Dendritic cell treated with granulocyte-macrophage colony-stimulating factor and Interleukin-4, amounts not matched to agents 40 ng/mL and 50 ng/mL, for 4 days (primary cell): ENCODE data around the gene DNMT3A.

ENCODE experiments used
- H3K27ac Mint-ChIP-seq: one replicate; pipeline ENCODE4 v1.8.0; 2022; ENCODE audit warnings: mild to moderate bottlenecking, mixed read lengths
- H3K27me3 Mint-ChIP-seq: one replicate; pipeline ENCODE4 v1.8.0; 2022; ENCODE audit warnings: mild to moderate bottlenecking, mixed read lengths
- H3K36me3 Mint-ChIP-seq: one replicate; pipeline ENCODE4 v1.8.0; 2022; ENCODE audit warnings: low read depth, mixed read lengths
- H3K4me1 Mint-ChIP-seq: one replicate; pipeline ENCODE4 v1.8.0; 2022; ENCODE audit warnings: low read depth, mixed read lengths
- H3K4me3 Mint-ChIP-seq: one replicate; pipeline ENCODE4 v1.8.0; 2022; ENCODE audit warnings: mild to moderate bottlenecking, moderate library complexity, mixed read lengths
- H3K9me3 Mint-ChIP-seq: one replicate; pipeline ENCODE4 v1.8.0; 2022; ENCODE audit warnings: mixed read lengths
- intact Hi-C: fragments of 100-400 bp; cut with micrococcal nuclease; formaldehyde crosslinking; loops from one replicate; pipeline ENCODE4 v1.15.0; 2022

Gene DNMT3A

DNA sequence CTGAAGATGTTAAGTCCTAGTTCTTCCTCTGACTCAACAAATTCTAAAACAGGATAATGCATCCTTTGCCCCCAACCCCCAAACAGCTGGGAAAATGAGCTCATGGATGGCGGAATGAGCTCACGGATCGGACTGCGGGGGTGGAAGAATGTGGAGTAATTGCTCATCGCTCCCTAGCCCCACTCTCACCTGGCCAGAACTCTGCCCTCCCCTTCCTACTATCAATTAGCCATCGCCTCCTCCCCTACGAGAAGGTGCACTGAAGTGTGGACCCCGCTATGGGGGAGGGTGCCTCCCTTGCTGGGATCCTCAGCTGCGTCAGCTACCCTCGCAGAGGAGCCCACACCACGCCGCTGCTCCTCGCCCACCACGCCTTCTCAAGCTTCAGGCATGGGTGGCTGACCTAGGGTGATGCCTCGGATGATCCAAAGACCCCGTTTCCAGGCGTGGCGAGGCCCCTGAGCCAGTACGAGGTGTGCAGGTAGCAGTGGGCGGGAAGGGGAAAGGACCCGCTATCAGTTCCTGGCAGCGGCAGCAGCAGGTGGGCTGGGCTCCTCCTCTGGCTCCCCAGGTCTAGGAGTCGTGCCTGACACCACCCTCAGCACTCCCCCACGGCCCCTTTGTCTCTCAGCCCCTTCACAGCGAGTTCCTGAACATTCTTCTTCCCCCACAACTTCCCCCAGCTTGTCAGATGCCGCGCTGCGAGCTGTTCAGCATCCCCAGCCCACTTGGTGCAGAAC lies 91.2 kb downstream of the DNMT3A start:
- Mint-ChIP-seq H3K4me1 (peaks cover 10% of the 10 kb centered on the region), H3K4me3 (no peak overlapping the region), H3K27me3 (peaks cover 14% of the 10 kb centered on the region), H3K9me3 (no peaks in the 10 kb centered on the region), H3K36me3 (peaks cover 69% of the 10 kb centered on the region), H3K27ac (peak overlapping the region; percentile 69)
- intact Hi-C loops, result no loop called here

DNA sequence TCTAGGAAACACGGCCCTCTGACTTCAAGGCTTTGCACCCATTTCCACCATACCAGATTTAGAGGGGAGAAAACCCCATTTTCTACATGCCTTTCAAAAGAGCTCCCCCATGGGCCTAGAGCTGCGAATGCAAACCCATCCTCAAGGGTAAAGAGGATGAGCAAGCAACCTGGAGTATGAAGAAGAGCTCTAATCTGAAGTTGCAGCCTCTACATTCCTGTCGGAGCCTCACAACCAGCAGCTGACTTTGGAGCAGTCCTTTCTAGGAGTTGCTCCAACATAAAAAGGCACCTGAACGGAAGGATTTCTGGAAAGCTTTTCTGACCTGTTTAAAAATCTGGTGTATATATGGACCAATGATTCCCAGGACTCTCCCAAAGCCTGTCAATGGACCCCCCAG lies 91.9 kb downstream of the DNMT3A start:
- no peak overlapping the region for H3K27ac Mint-ChIP-seq
- no peaks in the 10 kb centered on the region for H3K9me3 Mint-ChIP-seq
- H3K36me3 Mint-ChIP-seq, result peaks cover 69% of the 10 kb centered on the region
- H3K27me3 Mint-ChIP-seq, result peaks cover 14% of the 10 kb centered on the region
- H3K4me3 Mint-ChIP-seq, result no peak overlapping the region
- intact Hi-C loops, result no loop called here
- H3K4me1 Mint-ChIP-seq, result peaks cover 10% of the 10 kb centered on the region

DNA sequence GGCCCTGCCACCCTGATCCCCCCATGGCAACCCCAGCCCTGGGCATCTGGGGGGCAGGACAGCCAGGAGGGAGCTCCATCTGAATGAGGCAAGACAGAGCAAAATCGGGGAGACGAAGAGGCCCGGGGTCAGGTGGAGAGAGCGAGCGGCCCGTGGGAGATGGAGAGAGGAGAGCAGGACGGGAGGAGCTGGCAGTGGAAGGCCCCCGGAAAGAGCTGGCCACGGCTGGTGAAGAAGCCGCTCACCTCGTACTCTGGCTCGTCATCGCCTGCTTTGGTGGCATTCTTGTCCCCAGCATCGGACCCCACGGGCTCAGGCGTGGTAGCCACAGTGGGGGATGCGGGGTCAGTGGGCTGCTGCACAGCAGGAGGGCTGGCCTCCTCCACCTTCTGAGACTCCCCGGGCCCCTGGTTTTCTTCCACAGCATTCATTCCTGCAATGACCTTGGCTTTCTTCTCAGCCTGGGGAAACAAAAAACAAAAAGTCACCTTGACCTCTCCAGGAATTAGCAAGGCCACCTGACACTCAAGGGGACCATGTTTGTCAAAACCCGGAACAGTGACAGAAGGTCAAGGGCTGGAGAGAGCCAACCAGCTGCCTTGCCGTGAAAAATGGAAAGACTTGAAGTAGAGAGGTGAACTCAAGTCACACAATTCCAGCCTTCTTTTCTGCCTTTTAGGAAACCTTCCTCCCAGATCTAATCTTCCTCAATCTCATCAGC lies 93.8 kb downstream of the DNMT3A start:
- intact Hi-C loops, result no loop called here
- peaks cover 70% of the 10 kb centered on the region for H3K36me3 Mint-ChIP-seq

DNA sequence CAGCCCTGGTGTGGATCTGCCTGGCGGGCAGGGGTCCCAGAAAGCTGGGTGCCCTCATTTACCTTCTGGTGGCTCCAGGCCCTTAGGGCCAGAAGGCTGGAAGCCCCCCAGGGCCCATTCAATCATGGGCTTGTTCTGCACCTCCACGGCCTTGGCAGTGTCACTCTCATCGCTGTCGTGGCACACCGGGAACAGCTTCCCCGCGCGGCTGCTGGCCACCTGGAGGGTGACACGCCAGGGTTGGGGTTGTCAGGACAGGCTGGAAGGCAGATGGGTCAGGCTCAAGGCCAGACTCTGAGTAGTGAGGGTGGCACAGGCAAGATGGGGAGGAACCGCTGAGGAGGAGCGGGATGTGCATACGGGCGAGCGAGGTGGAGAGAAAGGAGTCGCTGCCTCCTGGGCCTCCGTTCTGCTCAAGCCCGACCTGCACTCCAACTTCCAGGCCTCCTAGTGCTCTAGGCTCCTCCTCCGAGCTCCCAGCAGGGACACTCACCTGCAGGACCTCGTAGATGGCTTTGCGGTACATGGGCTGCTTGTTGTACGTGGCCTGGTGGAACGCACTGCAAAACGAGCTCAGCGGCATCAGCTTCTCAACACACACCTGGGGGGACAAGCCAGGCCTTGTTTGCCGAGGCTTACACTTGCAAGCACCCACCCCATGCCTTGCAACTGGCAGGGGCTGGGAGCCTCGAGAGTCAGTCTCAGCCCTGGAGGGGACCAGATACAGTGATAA lies 95.0 kb downstream of the DNMT3A start:
- intact Hi-C loops, result no loop called here
- H3K4me3 Mint-ChIP-seq, result no peak overlapping the region
- H3K4me1 Mint-ChIP-seq, result no peaks in the 10 kb centered on the region
- no peak overlapping the region for H3K27ac Mint-ChIP-seq
- peaks cover 8% of the 10 kb centered on the region for H3K27me3 Mint-ChIP-seq
- H3K36me3 Mint-ChIP-seq, result peaks cover 78% of the 10 kb centered on the region
- H3K9me3 Mint-ChIP-seq, result no peaks in the 10 kb centered on the region

More for the DNA sequence above, 93.8 kb downstream of the DNMT3A start:
- H3K4me1 Mint-ChIP-seq, result peaks cover 5% of the 10 kb centered on the region
- no peaks in the 10 kb centered on the region for H3K9me3 Mint-ChIP-seq
- H3K4me3 Mint-ChIP-seq, result no peak overlapping the region
- no peak overlapping the region for H3K27ac Mint-ChIP-seq
- H3K27me3 Mint-ChIP-seq, result peaks cover 11% of the 10 kb centered on the region

DNA sequence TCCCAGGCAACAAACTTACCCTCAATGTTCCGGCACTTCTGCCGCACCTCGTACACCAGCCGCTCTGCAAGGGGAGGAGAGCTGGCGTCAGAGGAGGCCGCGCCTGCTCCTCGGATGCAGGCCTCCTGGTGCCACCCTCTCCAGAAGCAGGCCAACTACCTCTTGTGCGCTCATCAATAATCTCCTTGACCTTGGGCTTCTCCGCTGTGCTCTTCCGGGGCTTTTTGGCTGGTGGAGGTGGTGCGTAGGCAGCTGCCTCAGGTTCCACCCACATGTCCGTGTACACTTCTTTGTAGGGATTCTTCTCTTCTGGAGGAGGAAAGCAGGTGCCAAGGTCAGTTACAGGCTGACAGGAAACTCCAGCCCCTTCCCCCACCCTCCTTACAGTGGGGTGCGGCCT lies 95.7 kb downstream of the DNMT3A start:
- peaks cover 85% of the 10 kb centered on the region for H3K36me3 Mint-ChIP-seq
- H3K27ac Mint-ChIP-seq, result no peak overlapping the region
- intact Hi-C loops, result no loop called here
- H3K27me3 Mint-ChIP-seq, result peaks cover 4% of the 10 kb centered on the region
- H3K9me3 Mint-ChIP-seq, result no peaks in the 10 kb centered on the region
- H3K4me1 Mint-ChIP-seq, result no peaks in the 10 kb centered on the region
- H3K4me3 Mint-ChIP-seq, result no peak overlapping the region

DNA sequence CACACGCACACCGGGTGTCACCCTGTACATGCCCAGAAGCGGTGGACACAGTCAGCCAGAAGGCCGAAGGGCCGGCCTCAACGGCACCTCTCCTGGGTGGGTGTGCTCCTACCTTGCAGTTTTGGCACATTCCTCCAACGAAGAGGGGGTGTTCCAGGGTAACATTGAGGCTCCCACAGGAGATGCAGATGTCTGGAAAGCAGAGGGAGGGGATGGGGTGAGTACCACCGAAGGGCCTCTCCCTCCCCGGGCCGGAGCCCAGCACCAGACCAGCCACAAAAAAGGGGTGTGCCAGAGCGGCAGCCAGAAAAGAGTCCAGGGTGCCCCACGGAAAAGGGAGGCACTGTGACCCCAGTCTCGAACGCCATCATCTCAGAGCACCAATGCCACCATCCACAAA lies 96.6 kb downstream of the DNMT3A start:
- Mint-ChIP-seq H3K36me3 (peaks cover 94% of the 10 kb centered on the region), H3K27me3 (no peaks in the 10 kb centered on the region), H3K9me3 (no peaks in the 10 kb centered on the region), H3K4me3 (no peak overlapping the region), H3K4me1 (no peaks in the 10 kb centered on the region), H3K27ac (no peak overlapping the region)
- intact Hi-C loops, result no loop called here

DNA sequence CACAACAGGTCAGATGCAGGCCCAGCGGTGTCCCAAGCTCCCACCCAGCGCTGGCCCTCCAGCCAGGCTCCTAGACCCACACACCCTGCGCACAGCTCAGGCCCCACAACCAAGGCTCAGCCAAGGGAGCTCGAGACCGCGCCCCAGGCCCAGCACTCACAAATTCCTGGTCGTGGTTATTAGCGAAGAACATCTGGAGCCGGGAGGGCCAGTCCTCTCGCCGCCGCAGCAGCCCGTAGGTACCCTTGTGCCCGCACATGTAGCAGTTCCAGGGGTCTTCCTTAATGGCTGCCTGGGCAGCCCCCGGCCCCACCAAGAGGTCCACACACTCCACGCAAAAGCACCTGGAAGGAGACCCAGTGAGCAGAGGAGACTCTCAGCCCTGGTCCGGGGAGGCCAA lies 97.7 kb downstream of the DNMT3A start:
- Mint-ChIP-seq H3K27me3 (no peaks in the 10 kb centered on the region), H3K27ac (no peak overlapping the region), H3K4me3 (no peak overlapping the region), H3K36me3 (peaks cover 97% of the 10 kb centered on the region), H3K9me3 (no peaks in the 10 kb centered on the region), H3K4me1 (no peaks in the 10 kb centered on the region)
- intact Hi-C loops, result no loop called here

DNA sequence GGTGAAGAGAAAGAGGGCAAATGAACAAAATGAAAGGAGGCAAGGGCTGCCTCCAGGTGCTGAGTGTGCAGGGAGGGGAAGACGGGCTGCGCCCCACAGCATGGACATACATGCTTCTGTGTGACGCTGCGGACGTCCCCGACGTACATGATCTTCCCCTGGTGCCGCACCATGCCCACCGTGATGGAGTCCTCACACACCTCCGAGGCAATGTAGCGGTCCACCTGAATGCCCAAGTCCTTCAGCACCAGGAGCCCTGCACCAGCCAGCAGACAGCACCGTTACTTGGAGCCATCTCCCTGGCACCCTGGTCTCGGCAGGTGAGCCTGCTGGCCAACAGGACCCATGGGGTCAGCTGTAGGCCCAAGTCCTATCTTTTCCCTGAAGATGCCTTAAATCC lies 100.3 kb downstream of the DNMT3A start:
- no peak overlapping the region for H3K27ac Mint-ChIP-seq
- no peaks in the 10 kb centered on the region for H3K27me3 Mint-ChIP-seq
- peaks cover 99% of the 10 kb centered on the region for H3K36me3 Mint-ChIP-seq
- no peak overlapping the region for H3K4me3 Mint-ChIP-seq
- H3K4me1 Mint-ChIP-seq, result no peaks in the 10 kb centered on the region
- no peaks in the 10 kb centered on the region for H3K9me3 Mint-ChIP-seq
- intact Hi-C loops, result no loop called here

DNA sequence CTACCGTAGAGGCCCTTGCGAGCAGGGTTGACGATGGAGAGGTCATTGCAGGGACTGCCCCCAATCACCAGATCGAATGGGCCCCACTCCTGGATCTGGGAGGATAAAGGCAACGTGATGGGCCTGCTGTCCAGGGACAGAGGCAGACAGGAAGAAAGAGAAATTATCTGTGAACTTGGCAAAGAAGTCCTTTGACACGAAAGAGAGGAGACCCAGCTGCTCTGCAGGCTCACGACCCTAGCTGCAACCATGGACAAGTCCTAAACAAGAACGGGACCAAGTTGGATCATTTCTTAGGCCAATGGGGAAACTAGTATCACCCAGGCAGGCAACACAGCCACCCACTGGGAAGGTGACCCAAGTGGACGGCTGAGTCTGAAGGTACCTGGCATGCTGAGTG lies 101.1 kb downstream of the DNMT3A start:
- Mint-ChIP-seq H3K4me1 (no peaks in the 10 kb centered on the region), H3K36me3 (peaks cover 99% of the 10 kb centered on the region), H3K27ac (no peak overlapping the region), H3K27me3 (no peaks in the 10 kb centered on the region), H3K9me3 (no peaks in the 10 kb centered on the region), H3K4me3 (no peak overlapping the region)
- intact Hi-C loops, result no loop called here

DNA sequence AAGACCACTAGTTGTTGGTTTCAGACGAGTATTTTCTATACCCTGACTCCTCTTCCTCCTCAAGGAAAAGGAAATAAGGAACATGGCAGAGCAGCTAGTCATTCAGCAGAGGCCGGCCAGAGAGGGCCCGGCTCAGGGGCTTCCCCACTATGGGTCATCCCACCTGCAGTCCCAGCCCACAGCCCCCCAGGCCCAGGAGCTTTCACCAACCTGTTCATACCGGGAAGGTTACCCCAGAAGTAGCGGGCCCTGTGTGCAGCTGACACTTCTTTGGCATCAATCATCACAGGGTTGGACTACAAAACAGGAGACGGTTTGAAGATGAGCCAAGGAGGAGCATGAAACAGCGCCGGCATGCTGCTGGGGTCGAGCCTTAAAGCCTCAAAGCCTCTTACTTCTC lies 102.8 kb downstream of the DNMT3A start:
- Mint-ChIP-seq H3K9me3 (no peaks in the 10 kb centered on the region), H3K27me3 (no peaks in the 10 kb centered on the region), H3K27ac (no peak overlapping the region), H3K36me3 (peaks cover 99% of the 10 kb centered on the region), H3K4me1 (no peaks in the 10 kb centered on the region), H3K4me3 (no peak overlapping the region)
- intact Hi-C loops, result no loop called here

DNA sequence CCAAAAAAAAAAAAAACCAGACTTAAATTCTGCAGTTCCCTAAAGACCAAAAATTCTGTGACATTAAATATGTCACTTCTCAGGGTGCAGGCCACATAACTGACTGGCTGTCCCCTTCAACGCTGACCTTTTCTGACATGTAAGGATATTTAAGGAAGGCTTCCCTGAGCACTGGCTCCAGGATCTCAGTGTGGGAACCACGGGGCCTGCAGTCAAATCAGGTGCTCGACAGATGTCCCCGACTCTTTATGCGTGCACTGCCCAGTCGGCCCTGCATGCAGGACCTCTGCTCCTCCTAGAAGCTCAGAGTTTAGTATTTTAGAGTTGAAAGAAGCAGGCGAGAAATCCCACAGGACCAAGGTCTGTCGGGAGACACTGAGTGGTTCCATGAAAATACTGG lies 104.0 kb downstream of the DNMT3A start:
- Mint-ChIP-seq H3K4me1 (no peaks in the 10 kb centered on the region), H3K36me3 (peaks cover 99% of the 10 kb centered on the region), H3K9me3 (no peaks in the 10 kb centered on the region), H3K27ac (no peak overlapping the region), H3K4me3 (no peak overlapping the region), H3K27me3 (no peaks in the 10 kb centered on the region)
- intact Hi-C loops, result no loop called here

DNA sequence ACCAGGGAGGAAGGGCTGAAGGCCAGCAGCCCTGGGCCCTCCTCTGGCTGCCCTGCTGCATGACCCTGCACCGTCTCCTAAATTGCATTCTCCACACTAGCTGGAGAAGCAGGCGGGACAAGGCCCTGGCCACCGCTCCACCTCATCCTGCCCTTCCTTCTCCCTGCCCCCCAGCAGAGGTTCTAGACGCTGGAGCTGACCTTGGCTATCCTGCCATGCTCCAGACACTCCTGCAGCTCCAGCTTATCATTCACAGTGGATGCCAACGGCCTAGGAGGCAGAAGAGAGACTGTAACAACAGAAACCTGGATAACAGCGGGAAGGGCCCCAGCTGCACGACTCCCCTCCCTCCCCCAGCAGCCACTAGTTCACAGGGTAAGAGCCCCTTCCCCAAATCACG lies 105.0 kb downstream of the DNMT3A start:
- H3K4me1 Mint-ChIP-seq, result no peaks in the 10 kb centered on the region
- intact Hi-C loops, result no loop called here
- H3K27me3 Mint-ChIP-seq, result no peaks in the 10 kb centered on the region
- no peak overlapping the region for H3K4me3 Mint-ChIP-seq
- H3K36me3 Mint-ChIP-seq, result peaks cover 99% of the 10 kb centered on the region
- no peaks in the 10 kb centered on the region for H3K9me3 Mint-ChIP-seq
- no peak overlapping the region for H3K27ac Mint-ChIP-seq

DNA sequence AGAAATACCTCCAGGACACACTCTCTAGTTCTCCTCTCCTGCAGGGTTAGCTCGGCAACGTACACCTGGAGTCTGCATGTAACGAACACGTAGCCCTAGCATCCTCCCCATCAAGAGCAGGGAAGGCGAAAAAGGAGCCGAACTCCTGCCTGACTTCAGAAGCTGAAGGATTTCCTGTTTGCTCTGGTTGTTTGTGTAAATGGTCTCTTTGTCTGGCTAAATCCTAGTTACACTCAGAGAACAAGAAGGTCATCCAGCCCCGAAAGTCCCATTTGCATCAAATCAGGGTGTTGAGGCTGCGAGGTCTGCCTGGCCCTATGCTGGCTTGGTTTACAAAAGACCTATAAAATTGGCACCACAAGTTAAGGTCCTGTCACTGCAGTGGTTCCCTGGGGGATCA lies 107.0 kb downstream of the DNMT3A start:
- no peaks in the 10 kb centered on the region for H3K4me1 Mint-ChIP-seq
- no peak overlapping the region for H3K27ac Mint-ChIP-seq
- peaks cover 83% of the 10 kb centered on the region for H3K36me3 Mint-ChIP-seq
- no peaks in the 10 kb centered on the region for H3K9me3 Mint-ChIP-seq
- intact Hi-C loops, result no loop called here
- no peaks in the 10 kb centered on the region for H3K27me3 Mint-ChIP-seq
- H3K4me3 Mint-ChIP-seq, result no peak overlapping the region

DNA sequence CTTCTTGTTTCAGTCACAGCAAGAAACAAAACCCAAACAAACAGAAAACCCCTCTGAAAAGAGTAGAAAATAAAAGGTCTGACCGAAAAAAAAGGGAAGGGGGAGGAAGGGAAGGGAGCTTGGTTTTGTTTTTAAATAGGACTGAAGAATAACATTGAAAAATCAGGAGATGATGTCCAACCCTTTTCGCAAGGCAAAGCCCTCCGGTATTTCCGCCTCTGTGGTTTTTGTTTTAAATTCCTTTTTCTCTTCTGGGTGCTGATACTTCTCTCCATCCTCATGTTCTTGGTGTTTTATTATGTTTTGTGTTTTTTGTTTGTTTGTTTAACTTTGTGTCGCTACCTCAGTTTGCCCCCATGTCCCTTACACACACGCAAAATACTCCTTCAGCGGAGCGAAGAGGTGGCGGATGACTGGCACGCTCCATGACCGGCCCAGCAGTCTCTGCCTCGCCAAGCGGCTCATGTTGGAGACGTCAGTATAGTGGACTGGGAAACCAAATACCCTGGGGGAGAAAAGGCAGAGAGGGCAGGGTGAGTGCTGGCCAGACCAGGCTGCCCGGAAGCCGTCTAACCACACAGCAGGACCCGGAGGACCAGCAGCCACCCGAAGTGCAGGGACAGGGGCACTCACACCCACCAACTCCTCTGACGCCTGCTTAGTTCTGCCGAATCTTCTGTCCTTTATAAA lies 107.7 kb downstream of the DNMT3A start:
- intact Hi-C loops, result no loop called here
- peaks cover 76% of the 10 kb centered on the region for H3K36me3 Mint-ChIP-seq
- no peaks in the 10 kb centered on the region for H3K27me3 Mint-ChIP-seq
- peaks cover 1% of the 10 kb centered on the region for H3K4me1 Mint-ChIP-seq
- H3K4me3 Mint-ChIP-seq, result no peak overlapping the region
- no peaks in the 10 kb centered on the region for H3K9me3 Mint-ChIP-seq
- H3K27ac Mint-ChIP-seq, result no peak overlapping the region
